GM21526 (cell line): ENCODE results near the gene RAB11FIP3.
"Not testable (repeated sequence)": the region's sequence is repeated elsewhere in the genome, so short reads cannot be mapped to it uniquely, and the experiment has no call there.

Experiments
- ATAC-seq: cut with Tn5 transposase; IDR thresholded peaks from one replicate; pipeline ENCODE4 v1.9.1; 2021; ENCODE audit warnings: moderate library complexity; ENCODE audit not compliant: unreplicated experiment, low FRiP score

The RAB11FIP3 gene

GRCh38 chr16:425082-425718, at the start of gene RAB11FIP3:
Gene RAB11FIP3, plus strand, starts transcription at chr16:425649. Its CDS starts 358 bp downstream, at chr16:426007.
- ATAC-seq: peak; percentile 76

GRCh38 chr16:375927-376816, 49.3 kb upstream of the RAB11FIP3 start:
- no peak for ATAC-seq

- no peak for ATAC-seq
These were observed 48.5 kb upstream of the RAB11FIP3 start for GRCh38 chr16:376817-377418.

GRCh38 chr16:377419-377951, 48.0 kb upstream of the RAB11FIP3 start:
- no peak for ATAC-seq

GRCh38 chr16:378113-378820, 47.2 kb upstream of the RAB11FIP3 start:
- ATAC-seq: not testable (repeated sequence)

- no peak for ATAC-seq
These were observed 46.6 kb upstream of the RAB11FIP3 start for GRCh38 chr16:378821-379182.

- no peak for ATAC-seq
These were observed 46.1 kb upstream of the RAB11FIP3 start for GRCh38 chr16:379183-379960.

- no peak for ATAC-seq
These were observed 45.3 kb upstream of the RAB11FIP3 start for GRCh38 chr16:379961-380761.

GRCh38 chr16:380762-381011, 44.8 kb upstream of the RAB11FIP3 start:
- ATAC-seq: no peak

GRCh38 chr16:381012-381788, 44.2 kb upstream of the RAB11FIP3 start:
- ATAC-seq: peak; percentile 10

- peak; percentile 43 for ATAC-seq
These were observed 43.4 kb upstream of the RAB11FIP3 start, which contains the start of gene PGAP6 for GRCh38 chr16:381789-382717. Gene PGAP6, minus strand, starts transcription at chr16:381978. Its CDS starts 157 bp downstream, at chr16:381821.

- ATAC-seq: no peak
These were observed 42.0 kb upstream of the RAB11FIP3 start for GRCh38 chr16:383326-384051.

GRCh38 chr16:386641-387156, 38.8 kb upstream of the RAB11FIP3 start:
- ATAC-seq: no peak

- not testable (repeated sequence) for ATAC-seq
These were observed 37.4 kb upstream of the RAB11FIP3 start for GRCh38 chr16:387761-388666.

GRCh38 chr16:389352-389751, 36.1 kb upstream of the RAB11FIP3 start:
- ATAC-seq: no peak
